HepG2 (cell line): ENCODE results near the gene RUSF1. TPM values are rescaled to one million over a fixed set of nuclear protein-coding genes. Genes with fewer than 3 reads are reported as not detected.
A peak's percentile ranks its signal among the peaks of the same experiment; 100 is the strongest.

Experiments used
- ARID5B ChIP-seq: IDR thresholded peaks from 2 replicates; pipeline ENCODE4 v1.4.0; 2020; ENCODE audit warnings: mild to moderate bottlenecking, missing genetic modification reagents
- BATF2 ChIP-seq: sonication (generic); formaldehyde crosslinking; IDR thresholded peaks from 2 replicates; pipeline ENCODE4 v1.8.0; 2022; ENCODE audit warnings: mild to moderate bottlenecking, missing genetic modification reagents, moderate library complexity
- CCAR2 ChIP-seq: fragments of 200-400 bp; formaldehyde crosslinking; optimal IDR thresholded peaks from 2 replicates; pipeline ENCODE3; 2018; ENCODE audit warnings: low read depth, mild to moderate bottlenecking, low read length, moderate library complexity
- DR1 ChIP-seq: sonication (generic); formaldehyde crosslinking; IDR thresholded peaks from 2 replicates; pipeline ENCODE4 v1.8.0; 2021; ENCODE audit warnings: mild to moderate bottlenecking, missing genetic modification reagents, inconsistent platforms
- FOXK1 ChIP-seq: sonication (generic); formaldehyde crosslinking; IDR thresholded peaks from 2 replicates; pipeline ENCODE4 v1.4.0; 2020; ENCODE audit warnings: low read depth, missing genetic modification reagents, borderline replicate concordance
- HMG20A ChIP-seq: IDR thresholded peaks from 2 replicates; pipeline ENCODE4 v1.6.1; 2016; ENCODE audit warnings: borderline replicate concordance
- NCOA1 ChIP-seq: sonication (generic); formaldehyde crosslinking; IDR thresholded peaks from 2 replicates; pipeline ENCODE4 v1.9.0; 2021; ENCODE audit warnings: missing genetic modification reagents
- ONECUT2 ChIP-seq: sonication (generic); formaldehyde crosslinking; IDR thresholded peaks from 2 replicates; pipeline ENCODE4 v1.4.0; 2020; ENCODE audit warnings: missing genetic modification reagents
- POLR2AphosphoS2 ChIP-seq: IDR thresholded peaks from 2 replicates; pipeline ENCODE4 v1.6.1; 2011; ENCODE audit warnings: low read depth, low read length, improper control_type of control experiment
- RFXAP ChIP-seq: sonication (generic); formaldehyde crosslinking; IDR thresholded peaks from 2 replicates; pipeline ENCODE4 v1.4.0; 2020; ENCODE audit warnings: missing genetic modification reagents, borderline replicate concordance
- SIN3A ChIP-seq: IDR thresholded peaks from 2 replicates; pipeline ENCODE4 v1.6.1; 2011; ENCODE audit warnings: low read depth, mild to moderate bottlenecking, control low read depth, low read length, borderline replicate concordance
- ZBTB37 ChIP-seq: sonication (generic); formaldehyde crosslinking; IDR thresholded peaks from 2 replicates; pipeline ENCODE4 v1.4.0; 2020; ENCODE audit warnings: mild to moderate bottlenecking, missing genetic modification reagents
- ZHX2 ChIP-seq, 2 experiments: sonication (generic) in 1 of 2; formaldehyde crosslinking in 1 of 2; IDR thresholded peaks; 2 replicates each; pipeline versions ENCODE4 v1.6.1 to v1.9.0; 2014 to 2022; ENCODE audit warnings: antibody characterized with exemption in 1 of 2, borderline replicate concordance in 1 of 2, inconsistent platforms in 1 of 2, low read depth in 1 of 2, missing genetic modification reagents in 1 of 2
- ZNF766 ChIP-seq: sonication (generic); formaldehyde crosslinking; IDR thresholded peaks from 2 replicates; pipeline ENCODE4 v1.5.0; 2020; ENCODE audit warnings: missing genetic modification reagents, borderline replicate concordance
- ZNF839 ChIP-seq: sonication (generic); formaldehyde crosslinking; IDR thresholded peaks from 2 replicates; pipeline ENCODE4 v1.4.0; 2020; ENCODE audit warnings: missing genetic modification reagents, mild to moderate bottlenecking, borderline replicate concordance
- ZSCAN25 ChIP-seq: sonication (generic); formaldehyde crosslinking; IDR thresholded peaks from 2 replicates; pipeline ENCODE4 v1.8.0; 2022; ENCODE audit warnings: mild to moderate bottlenecking, missing genetic modification reagents
- polyA plus RNA-seq, 8 experiments: library from polyadenylated mRNA; depleted of rRNA in 3 of 8; stranded (reverse) in 7 of 8; unstranded in 1 of 8; fragments of >200 nt; fragmentation: Illumina TruSeq in 4 of 8; extraction: Trizol in 4 of 8; gene quantifications; 2 replicates each; pipeline versions ENCODE4 v1.2.1 to v1.2.3, GENCODE V29; 2011 to 2016; ENCODE audit warnings: low read depth in 4 of 8, missing spikeins in 1 of 8, mixed read lengths in 1 of 8; ENCODE audit not compliant: insufficient read depth in 1 of 8
- total RNA-seq, 5 experiments: library from RNA; depleted of rRNA; stranded (reverse); fragments of >200 nt; fragmentation: Illumina TruSeq; extraction: Trizol; gene quantifications; 2 replicates each; pipeline ENCODE4 v1.2.3, GENCODE V29; 2016; ENCODE audit warnings: low read depth in 1 of 5

RUSF1 gene
- total and polyA plus RNA-seq, 2 of the 13 experiments (the other 11 are each of a cell fraction or from before 2014, with no cell fraction given) = 40.8 to 50.2 TPM

- TF ChIP-seq ZHX2 (IDR thresholded peaks at IDR 0.05; ENCODE audit: low read depth) (peak; percentile 88), ZHX2 (CRISPR knock-in tag; IDR thresholded peaks at IDR 0.05; ENCODE audit: borderline replicate concordance) (no peak), ZBTB37 (CRISPR knock-in tag) (no peak; the same call in 1 of the 2 replicates), ONECUT2 (CRISPR knock-in tag) (no peak; the same call in 1 of the 2 replicates), ARID5B (CRISPR knock-in tag) (peak; percentile 82), BATF2 (CRISPR knock-in tag) (peak; percentile 88; the same call in 1 of the 2 replicates), ZNF766 (peak; percentile 95), NCOA1 (CRISPR knock-in tag) (no peak), HMG20A (CRISPR knock-in tag) (peak; percentile 49), SIN3A (peak; percentile 85), DR1 (peak; percentile 94), POLR2AphosphoS2 (0 out of 2 replicates have a peak, but pooled peaks have one; percentile 48), RFXAP (CRISPR knock-in tag) (peak; percentile 50; the same call in 1 of the 2 replicates), FOXK1 (peak; percentile 65; the same call in 1 of the 2 replicates), CCAR2 (no peak), ZSCAN25 (no peak; the same call in none of the 2 replicates), ZNF839 (CRISPR knock-in tag) (peak; percentile 95)
Measured at GRCh38 chr16:31507929-31508705, at the start of gene RUSF1 (continued).
